Stimulated activated naive B cell treated with anti-CD40 and anti-IgM and Interleukin-4, amounts not matched to agents 10 μg/mL and 1 μg/mL and 100 μg/mL, for 72 hours (primary cell): Measurements from ENCODE around the gene TXNIP.

Experiments
- ATAC-seq, 2 donors: fragments of 150-1000 bp; cut with Tn5 transposase; replicated peaks; 2 replicates each; pipeline ENCODE4 v1.10.0; 2021; ENCODE audit warnings: moderate library complexity in 1 of 2
- DNase-seq: peaks from one replicate; pipeline ENCODE4 v3.0.0; 2021
- H3K27ac Mint-ChIP-seq: one replicate; pipeline ENCODE4 v1.8.0; 2022; ENCODE audit warnings: mild to moderate bottlenecking, mixed read lengths
- H3K27me3 Mint-ChIP-seq, 2 donors: one replicate each; pipeline ENCODE4 v1.8.0; 2022; ENCODE audit warnings: mixed read lengths in 2 of 2
- H3K36me3 Mint-ChIP-seq, 2 donors: one replicate each; pipeline ENCODE4 v1.8.0; 2022; ENCODE audit warnings: mixed read lengths in 2 of 2, mild to moderate bottlenecking in 1 of 2
- H3K4me1 Mint-ChIP-seq, 2 donors: one replicate each; pipeline ENCODE4 v1.8.0; 2022; ENCODE audit warnings: mixed read lengths in 2 of 2, mild to moderate bottlenecking in 1 of 2
- H3K4me3 Mint-ChIP-seq, 2 donors: one replicate each; pipeline ENCODE4 v1.8.0; 2022; ENCODE audit warnings: mild to moderate bottlenecking in 2 of 2, mixed read lengths in 2 of 2, moderate library complexity in 1 of 2
- H3K9me3 Mint-ChIP-seq, 2 donors: one replicate each; pipeline ENCODE4 v1.8.0; 2022; ENCODE audit warnings: mixed read lengths in 2 of 2, mild to moderate bottlenecking in 1 of 2

Gene TXNIP

DNA sequence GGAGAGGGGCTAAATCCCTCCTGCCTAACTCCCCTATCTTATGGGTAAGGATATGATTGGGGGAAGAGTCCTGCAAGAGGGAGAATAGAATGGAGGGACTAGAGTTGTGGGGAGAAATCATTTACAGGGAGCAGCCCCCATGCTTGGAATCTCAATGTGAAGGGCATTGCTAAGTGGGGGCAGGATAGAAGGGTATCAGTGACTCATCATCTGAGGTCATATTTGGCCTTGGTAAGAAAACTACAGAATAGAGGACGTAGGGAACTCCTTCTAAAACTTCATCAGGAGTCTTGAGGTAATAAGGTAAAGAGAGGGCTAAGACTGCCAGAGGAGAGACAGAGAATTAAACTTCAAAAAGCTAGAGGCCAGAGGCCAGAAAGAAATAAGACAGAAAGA, 24.7 kb upstream of the TXNIP start:
- no peak overlapping the region for H3K4me3 Mint-ChIP-seq
- DNase-seq (no peak), ATAC-seq (no peak)
- H3K4me1 Mint-ChIP-seq: peaks cover 12 to 16% of the 10 kb centered on the region in 2 donors
- H3K9me3 Mint-ChIP-seq: no peaks in the 10 kb centered on the region
- H3K27ac Mint-ChIP-seq: no peak overlapping the region
- peaks cover 48 to 56% of the 10 kb centered on the region in 2 donors for H3K27me3 Mint-ChIP-seq
- H3K36me3 Mint-ChIP-seq: no peaks in the 10 kb centered on the region

GRCh38 chr1:146020058-146021049, 24.0 kb upstream of the TXNIP start:
- Mint-ChIP-seq H3K27me3 (peaks cover 47 to 55% of the 10 kb centered on the region in 2 donors), H3K27ac (peak overlapping the region; percentile 42), H3K9me3 (no peaks in the 10 kb centered on the region), H3K4me3 (peak overlapping the region; percentile 55 to 64), H3K4me1 (peaks cover 12 to 16% of the 10 kb centered on the region in 2 donors), H3K36me3 (no peaks in the 10 kb centered on the region)
- ATAC-seq: no peak
- no peak for DNase-seq

GRCh38 chr1:146019231-146020057, 23.1 kb upstream of the TXNIP start:
- DNase-seq (no peak), ATAC-seq (peak; percentile 62 to 69)
- H3K27me3 Mint-ChIP-seq: peaks cover 41 to 51% of the 10 kb centered on the region in 2 donors

GRCh38 chr1:146016891-146017290, 20.5 kb upstream of the TXNIP start:
- Mint-ChIP-seq H3K27me3 (peaks cover 41 to 46% of the 10 kb centered on the region in 2 donors), H3K36me3 (no peaks in the 10 kb centered on the region), H3K4me3 (no peak overlapping the region), H3K4me1 (peaks cover 16 to 21% of the 10 kb centered on the region in 2 donors), H3K27ac (no peak overlapping the region), H3K9me3 (no peaks in the 10 kb centered on the region)
- no peak for ATAC-seq
- DNase-seq: no peak

More at GRCh38 chr1:146019231-146020057, 23.1 kb upstream of the TXNIP start:
- H3K27ac Mint-ChIP-seq: peak overlapping the region; percentile 42
- peaks cover 12 to 16% of the 10 kb centered on the region in 2 donors for H3K4me1 Mint-ChIP-seq
- peak overlapping the region; percentile 55 to 64 for H3K4me3 Mint-ChIP-seq
- H3K9me3 Mint-ChIP-seq: no peaks in the 10 kb centered on the region
- no peaks in the 10 kb centered on the region for H3K36me3 Mint-ChIP-seq

DNA sequence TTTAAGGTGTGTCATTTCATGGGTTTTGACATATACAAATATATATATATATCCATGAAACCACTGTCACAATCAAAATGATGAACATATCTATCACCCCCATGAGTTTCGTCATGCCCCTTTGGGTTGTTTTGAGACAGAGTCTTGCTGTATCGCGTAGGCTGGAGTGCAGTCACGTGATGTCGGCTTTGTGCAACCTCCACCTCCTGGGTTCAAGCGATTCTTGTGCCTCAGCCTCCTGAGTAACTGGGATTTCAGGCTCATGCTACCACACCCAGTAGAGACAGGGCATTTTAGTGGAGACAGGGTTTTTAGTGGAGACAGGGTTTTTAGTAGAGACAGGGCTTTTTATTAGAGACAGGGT, 17.2 kb upstream of the TXNIP start:
- no peak overlapping the region for H3K27ac Mint-ChIP-seq
- H3K36me3 Mint-ChIP-seq: no peaks in the 10 kb centered on the region
- H3K4me1 Mint-ChIP-seq: peaks cover 5% of the 10 kb centered on the region in 2 donors
- peaks cover 11 to 19% of the 10 kb centered on the region in 2 donors for H3K27me3 Mint-ChIP-seq
- H3K9me3 Mint-ChIP-seq: no peaks in the 10 kb centered on the region
- ATAC-seq: no peak
- DNase-seq: no peak
- no peak overlapping the region for H3K4me3 Mint-ChIP-seq

DNA sequence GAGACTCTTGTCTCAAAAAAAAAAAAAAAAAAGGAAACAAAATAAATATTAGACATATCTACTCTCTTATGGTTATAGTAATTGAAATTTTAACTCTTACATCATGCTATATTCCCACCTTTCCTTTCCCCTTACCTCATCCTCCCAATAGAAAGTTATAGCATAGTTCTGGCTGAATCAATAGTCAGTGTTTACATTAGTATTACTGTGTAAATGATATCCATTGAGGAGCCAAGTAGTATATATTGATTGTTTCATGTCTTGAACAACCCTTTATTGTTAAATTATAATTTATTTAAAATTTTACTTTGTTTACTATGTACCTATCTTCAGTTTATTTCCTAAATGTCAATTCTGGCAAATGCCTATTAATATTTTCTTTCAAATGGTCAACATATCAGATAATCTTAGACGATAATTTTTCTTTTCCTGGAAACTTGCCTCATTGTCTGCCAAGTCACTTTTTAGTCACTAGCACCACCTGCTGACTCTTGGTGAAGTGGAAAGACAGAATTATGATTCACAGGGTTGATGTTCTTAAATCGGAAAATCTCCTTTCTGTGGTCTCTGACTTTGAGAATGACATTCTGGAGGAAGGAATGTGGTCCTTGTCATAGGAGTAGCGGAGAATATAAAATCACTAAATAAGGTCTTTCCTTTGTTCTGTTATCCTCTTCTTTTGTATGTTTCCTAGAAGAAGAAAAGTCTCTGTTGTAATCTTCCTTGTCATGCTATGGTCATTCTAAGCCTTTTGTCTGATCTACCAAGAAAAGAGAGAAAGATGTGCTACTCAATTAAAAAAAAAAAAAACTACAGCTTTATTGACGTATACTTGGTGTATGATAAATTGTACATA, 16.6 kb upstream of the TXNIP start:
- peak; percentile 65 to 73 for ATAC-seq
- Mint-ChIP-seq H3K4me1 (peaks cover 5% of the 10 kb centered on the region in 2 donors), H3K4me3 (no peak overlapping the region), H3K27ac (no peak overlapping the region), H3K9me3 (no peaks in the 10 kb centered on the region), H3K36me3 (no peaks in the 10 kb centered on the region), H3K27me3 (peaks cover 8 to 13% of the 10 kb centered on the region in 2 donors)
- peak; percentile 40 for DNase-seq

DNA sequence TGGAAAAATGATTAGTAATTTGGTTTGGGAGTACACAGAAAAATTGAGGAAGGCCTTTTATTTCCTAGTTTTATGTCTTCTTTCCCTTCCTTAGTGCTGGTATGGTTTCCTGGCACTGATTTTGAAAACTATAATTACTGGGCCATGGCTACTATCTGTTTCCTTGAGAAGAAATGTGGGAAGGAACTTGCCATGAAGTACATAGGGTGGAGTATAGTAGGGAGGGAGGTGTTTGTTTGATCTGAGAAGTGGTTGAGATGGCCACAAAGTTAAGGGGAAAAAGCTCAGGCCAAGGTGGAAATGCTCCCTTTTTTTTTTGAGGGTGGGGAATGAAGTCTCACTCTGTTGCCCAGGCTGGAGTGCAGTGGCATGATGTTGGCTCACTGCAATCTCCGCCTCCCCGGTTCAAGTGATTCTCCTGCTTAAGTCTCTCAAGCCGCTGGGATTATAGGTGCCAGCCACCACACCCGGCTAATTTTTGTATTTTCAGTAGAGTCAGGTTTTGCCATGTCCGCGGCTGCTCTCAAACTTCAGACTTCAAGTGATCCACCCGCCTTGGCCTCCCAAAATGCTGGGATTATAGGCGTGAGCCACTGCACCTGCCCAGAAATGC, 13.9 kb upstream of the TXNIP start:
- no peak overlapping the region for H3K4me3 Mint-ChIP-seq
- H3K27ac Mint-ChIP-seq: no peak overlapping the region
- peaks cover 18 to 27% of the 10 kb centered on the region in 2 donors for H3K4me1 Mint-ChIP-seq
- no peaks in the 10 kb centered on the region for H3K36me3 Mint-ChIP-seq
- H3K27me3 Mint-ChIP-seq: no peaks in the 10 kb centered on the region
- DNase-seq (no peak), ATAC-seq (no peak)
- no peaks in the 10 kb centered on the region for H3K9me3 Mint-ChIP-seq

- Mint-ChIP-seq H3K36me3 (no peaks in the 10 kb centered on the region), H3K4me3 (no peak overlapping the region), H3K4me1 (peaks cover 21 to 38% of the 10 kb centered on the region in 2 donors), H3K9me3 (no peaks in the 10 kb centered on the region), H3K27ac (peak overlapping the region; percentile 33), H3K27me3 (no peaks in the 10 kb centered on the region)
- DNase-seq: no peak
- ATAC-seq: no peak
Observed at GRCh38 chr1:146007489-146008133, 11.2 kb upstream of the TXNIP start.

DNA sequence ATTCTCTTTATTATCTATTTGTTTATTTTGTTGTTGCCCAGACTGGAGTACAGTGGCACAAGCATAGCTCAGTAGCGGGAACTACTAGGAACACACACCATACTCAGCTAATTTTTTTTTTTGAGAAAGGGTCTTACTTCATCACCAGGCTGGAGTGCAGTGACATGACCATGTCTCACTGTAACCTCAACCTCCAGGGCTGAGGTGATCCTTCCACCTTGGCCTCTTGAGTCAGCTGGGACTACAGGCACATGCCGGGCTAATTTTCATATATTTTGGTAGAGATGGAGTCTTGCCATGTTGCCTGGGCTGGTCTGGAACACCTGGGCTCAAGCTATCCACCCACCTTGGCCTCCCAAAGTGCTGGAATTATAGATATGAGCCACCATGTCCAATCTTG, 5.3 kb upstream of the TXNIP start:
- Mint-ChIP-seq H3K36me3 (no peaks in the 10 kb centered on the region), H3K4me3 (no peak overlapping the region), H3K27ac (peak overlapping the region; percentile 80), H3K9me3 (no peaks in the 10 kb centered on the region), H3K4me1 (peaks cover 44 to 61% of the 10 kb centered on the region in 2 donors), H3K27me3 (no peaks in the 10 kb centered on the region)
- ATAC-seq (no peak), DNase-seq (no peak)

DNA sequence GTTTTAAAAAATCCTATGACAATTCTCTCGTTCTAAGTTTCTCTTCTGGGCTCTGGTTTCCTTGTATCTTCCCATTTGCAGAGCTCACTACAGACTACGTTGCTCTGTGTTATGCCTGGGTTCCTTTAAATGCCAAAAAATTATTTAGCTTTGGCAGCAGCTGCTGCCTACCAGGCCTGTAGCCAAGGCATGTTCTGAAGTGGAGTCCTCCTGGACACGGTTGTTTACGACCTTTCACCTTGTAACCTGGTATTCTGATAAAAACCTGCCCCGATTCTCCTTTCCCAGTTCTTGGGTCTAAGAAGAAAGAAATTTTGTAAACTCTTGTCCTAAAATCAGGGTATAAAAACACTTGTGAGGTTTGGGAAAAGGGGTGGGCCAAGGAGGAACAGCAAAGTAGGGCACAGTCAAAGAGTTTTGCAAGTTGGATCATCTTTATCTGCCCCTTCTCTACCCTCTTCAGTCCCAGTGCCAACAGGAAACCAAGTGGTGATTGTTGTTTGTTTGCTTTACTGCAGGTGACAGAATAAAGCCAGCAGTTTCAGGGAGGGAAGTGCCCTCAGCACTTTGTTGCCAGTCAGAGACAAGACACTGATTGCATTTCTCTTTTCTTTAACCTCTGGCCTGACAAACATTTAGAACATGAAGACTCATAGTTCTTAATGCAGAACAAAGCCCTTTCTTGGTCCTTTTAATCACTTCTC, 3.1 kb upstream of the TXNIP start:
- ATAC-seq (peak; percentile 8 to 17), DNase-seq (no peak)
- H3K27me3 Mint-ChIP-seq: no peaks in the 10 kb centered on the region
- peak overlapping the region; percentile 90 for H3K27ac Mint-ChIP-seq
- H3K4me1 Mint-ChIP-seq: peaks cover 38 to 52% of the 10 kb centered on the region in 2 donors
- peaks cover 14 to 21% of the 10 kb centered on the region in 2 donors for H3K36me3 Mint-ChIP-seq
- peak overlapping the region in 1 of 2 donors; percentile 73 for H3K4me3 Mint-ChIP-seq
- H3K9me3 Mint-ChIP-seq: no peaks in the 10 kb centered on the region

- Mint-ChIP-seq H3K27me3 (no peaks in the 10 kb centered on the region), H3K4me3 (peak overlapping the region; percentile 84 to 96), H3K27ac (peak overlapping the region; percentile 97), H3K4me1 (peaks cover 52 to 57% of the 10 kb centered on the region in 2 donors), H3K9me3 (no peaks in the 10 kb centered on the region), H3K36me3 (peaks cover 31 to 38% of the 10 kb centered on the region in 2 donors)
- DNase-seq: no peak
- no peak for ATAC-seq
Observed at GRCh38 chr1:145997718-145998023, 1.3 kb upstream of the TXNIP start.

DNA sequence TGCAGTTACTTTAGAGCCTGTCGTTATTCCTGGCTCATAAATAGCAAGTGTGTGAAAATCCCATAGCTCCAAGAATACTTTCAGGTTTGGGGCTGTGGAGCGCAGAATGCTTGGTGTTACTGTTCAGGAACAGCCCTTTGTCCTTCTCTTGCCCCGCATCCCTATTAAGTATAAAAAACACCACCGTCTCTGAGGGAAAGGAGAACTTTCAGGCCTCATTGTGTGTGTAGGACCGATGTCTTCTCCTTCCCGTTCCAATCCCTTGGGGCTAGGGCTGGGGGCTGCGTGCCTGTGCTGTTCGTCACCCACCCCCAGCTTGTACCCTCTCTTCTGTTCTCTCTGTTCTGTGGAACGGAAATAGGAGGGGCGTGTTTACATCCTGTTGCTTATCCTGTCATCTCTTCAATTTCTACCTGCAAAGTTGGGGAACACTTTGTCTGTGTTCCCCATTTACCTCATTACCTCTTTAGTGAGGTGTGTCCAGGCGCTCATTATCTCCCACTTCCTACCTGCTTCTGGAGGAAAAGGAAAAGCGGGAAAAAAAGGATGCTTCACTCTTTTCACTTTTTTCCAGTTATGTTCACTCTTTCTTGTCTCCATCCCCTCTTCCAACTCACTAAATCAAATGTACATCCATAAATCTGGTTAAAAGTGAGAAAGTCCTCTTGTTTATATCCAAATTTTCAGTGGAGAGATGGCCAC, 788 bp upstream of the TXNIP start:
- peak; percentile 60 for DNase-seq
- H3K27ac Mint-ChIP-seq: peak overlapping the region; percentile 97
- H3K9me3 Mint-ChIP-seq: no peaks in the 10 kb centered on the region
- peak; percentile 64 to 65 for ATAC-seq
- H3K4me1 Mint-ChIP-seq: peaks cover 55 to 62% of the 10 kb centered on the region in 2 donors
- H3K27me3 Mint-ChIP-seq: no peaks in the 10 kb centered on the region
- H3K4me3 Mint-ChIP-seq: peak overlapping the region; percentile 84 to 96
- H3K36me3 Mint-ChIP-seq: peaks cover 35 to 42% of the 10 kb centered on the region in 2 donors
